ENCODE measurements around the gene SEC24B. TPM values are rescaled to one million over a fixed set of nuclear protein-coding genes. Genes with fewer than 3 reads are reported as not detected.
"Not testable (repeated sequence)": the region's sequence is repeated elsewhere in the genome, so short reads cannot be mapped to it uniquely, and the experiment has no call there.

The SEC24B gene
- total RNA-seq, 1 donor from 2014 or later, result 24.1 TPM

DNA sequence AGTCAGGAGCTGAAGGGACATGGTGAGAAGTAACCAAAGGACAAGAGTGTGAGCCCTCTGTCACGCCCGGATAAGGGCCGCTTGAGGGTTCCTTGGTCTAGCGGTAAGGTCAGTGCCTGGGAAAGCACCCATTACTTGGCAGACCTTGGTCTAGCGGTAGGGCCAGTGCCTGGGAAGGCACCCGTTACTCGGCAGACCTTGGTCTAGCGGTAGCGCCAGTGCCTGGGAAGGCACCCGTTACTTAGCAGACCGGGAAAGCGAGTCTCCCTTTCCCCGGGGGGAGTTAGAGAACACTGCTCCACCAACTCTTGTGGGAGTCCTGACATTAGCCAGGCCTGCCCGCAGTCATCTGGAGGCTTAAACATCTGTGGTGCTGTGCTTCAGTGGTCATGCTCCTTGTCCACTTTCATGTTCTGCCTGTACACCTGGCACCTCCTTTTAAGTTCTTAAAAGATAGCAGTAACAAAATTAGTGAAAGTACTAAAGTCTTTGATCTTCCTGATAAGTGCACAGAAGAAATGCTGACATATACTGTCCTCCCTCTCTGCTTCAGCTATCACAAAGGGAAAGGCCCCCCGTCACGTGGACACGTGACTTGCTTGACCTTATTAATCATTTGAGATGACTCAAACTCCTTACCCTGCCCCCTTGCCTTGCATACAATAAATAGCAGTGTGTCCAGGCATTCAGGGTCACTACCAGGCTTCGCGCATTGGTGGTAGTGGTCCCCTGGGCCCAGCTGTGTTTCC lies 9.3 kb upstream of the SEC24B start:
- no peak for ATAC-seq (ENCODE audit: poor library complexity)
- DNase-seq, result no peak
- intact Hi-C loops (cut with DNase I), result loop anchor here (5.0 kb wide), 3 partner anchors 233 to 553 kb away; partner anchors contain the start of gene GAR1

- DNase-seq (no peak), ATAC-seq (ENCODE audit: poor library complexity) (no peak)
- intact Hi-C loops (cut with DNase I), result no loop called here
Observed at GRCh38 chr4:109425405-109425804, 8.2 kb upstream of the SEC24B start.

GRCh38 chr4:109429545-109429944 lies 4.1 kb upstream of the SEC24B start:
- intact Hi-C loops (cut with DNase I), result no loop called here
- ATAC-seq (ENCODE audit: poor library complexity) (no peak), DNase-seq (no peak)

DNA sequence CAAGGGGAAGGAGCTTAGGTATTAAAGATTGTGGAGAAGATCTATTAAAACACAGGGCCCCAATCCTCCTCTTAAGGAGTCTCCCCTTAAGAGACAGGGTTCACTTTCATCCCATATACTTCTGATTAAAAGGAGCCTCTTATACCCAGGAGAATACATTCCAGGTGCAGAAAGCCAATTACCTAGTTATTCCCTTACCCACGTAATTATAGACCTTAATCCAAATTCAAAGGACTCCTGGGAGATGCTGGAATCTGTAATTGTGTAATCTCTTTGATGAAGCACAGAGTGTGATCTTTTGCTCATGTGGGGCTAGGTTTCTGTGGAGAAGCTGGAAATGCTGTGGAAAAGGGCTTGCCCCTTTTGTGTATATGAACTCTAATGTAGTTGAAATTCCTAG lies 1.4 kb upstream of the SEC24B start:
- DNase-seq (no peak), ATAC-seq (ENCODE audit: poor library complexity) (no peak)
- intact Hi-C loops (cut with DNase I), result loop anchor here (5.0 to 10.0 kb wide), 2 partner anchors 53 to 75 kb away; no protein-coding TSS in a partner anchor

GRCh38 chr4:109432696-109433095 lies 919 bp upstream of the SEC24B start:
- ATAC-seq (ENCODE audit: poor library complexity) (no peak), DNase-seq (no peak)
- intact Hi-C loops (cut with DNase I), result loop anchor here (5.0 to 10.0 kb wide), 2 partner anchors 52 to 75 kb away; no protein-coding TSS in a partner anchor

- intact Hi-C loops (cut with DNase I), result loop anchor here (5.0 to 10.0 kb wide), 2 partner anchors 51 to 73 kb away; no protein-coding TSS in a partner anchor
- DNase-seq, result peak; percentile 64
- ATAC-seq (ENCODE audit: poor library complexity), result peak; percentile 59
Observed at GRCh38 chr4:109434007-109434971, 674 bp downstream of the SEC24B start.

- ATAC-seq (ENCODE audit: poor library complexity), result no peak
- intact Hi-C loops (cut with DNase I), result loop anchor here (10.0 kb wide), 1 partner anchor 49 kb away; no protein-coding TSS in a partner anchor
- no peak for DNase-seq
Observed at GRCh38 chr4:109435635-109436034, 2.0 kb downstream of the SEC24B start.

- intact Hi-C loops (cut with DNase I), result loop anchor here (10.0 kb wide), 1 partner anchor 48 kb away; no protein-coding TSS in a partner anchor
- DNase-seq, result no peak
- ATAC-seq (ENCODE audit: poor library complexity), result no peak
Observed at GRCh38 chr4:109436504-109436903, 2.9 kb downstream of the SEC24B start.

DNA sequence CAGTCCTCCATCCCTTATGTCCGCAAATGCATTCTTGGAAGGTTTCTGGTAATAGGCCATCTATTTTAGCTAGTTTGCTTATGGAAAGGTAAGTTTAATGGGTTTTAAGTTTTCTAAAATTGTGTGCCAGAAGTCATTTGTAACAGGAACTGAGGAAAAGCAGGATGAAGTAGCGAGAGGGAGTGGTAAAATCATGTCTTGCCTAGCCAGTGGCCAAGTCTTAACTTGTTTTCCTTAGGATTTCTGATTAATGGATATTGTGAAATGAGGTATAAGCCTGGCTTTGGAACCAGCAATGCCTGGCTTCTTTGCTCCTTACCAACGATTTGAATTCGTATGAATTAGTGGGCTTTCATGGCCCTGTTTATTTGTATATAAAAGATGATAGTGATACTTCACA lies 7.3 kb downstream of the SEC24B start:
- intact Hi-C loops (cut with DNase I), result no loop called here
- no peak for DNase-seq
- ATAC-seq (ENCODE audit: poor library complexity), result no peak

GRCh38 chr4:109441862-109442458 lies 8.3 kb downstream of the SEC24B start:
- ATAC-seq (ENCODE audit: poor library complexity) (no peak), DNase-seq (no peak)
- intact Hi-C loops (cut with DNase I), result no loop called here

DNA sequence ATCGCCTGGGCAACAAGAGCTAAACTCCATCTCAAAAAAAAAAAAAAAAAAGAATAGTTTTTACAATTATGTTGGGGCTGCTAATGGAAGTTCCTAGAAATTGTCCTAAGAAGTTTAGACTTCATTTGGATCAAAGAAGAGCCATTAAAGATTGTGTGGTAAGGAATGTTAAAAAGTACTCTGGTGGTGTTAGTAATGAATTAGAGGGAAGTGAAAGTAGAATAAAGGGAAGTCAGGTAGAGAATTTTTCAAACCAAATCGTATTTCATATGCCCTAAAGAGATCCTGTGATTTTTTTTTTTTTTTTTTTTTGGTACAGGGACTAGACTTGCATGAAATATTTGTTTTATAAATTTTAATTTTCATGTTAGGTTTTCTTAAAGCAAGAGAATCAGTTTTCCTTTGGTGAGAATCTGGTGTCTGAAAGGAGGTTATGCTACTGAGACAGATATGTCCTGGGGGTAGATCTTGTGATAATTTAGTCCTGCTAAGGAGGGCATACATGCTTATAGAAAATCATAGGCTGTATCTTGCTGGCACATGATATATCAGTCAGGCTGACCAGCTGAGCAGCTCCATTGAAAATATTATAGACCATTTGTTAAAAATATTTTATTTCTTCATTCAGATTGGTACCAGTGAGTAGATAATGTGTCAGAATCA lies 10.7 kb downstream of the SEC24B start:
- no peak for DNase-seq
- intact Hi-C loops (cut with DNase I), result no loop called here
- ATAC-seq (ENCODE audit: poor library complexity), result no peak

- ATAC-seq (ENCODE audit: poor library complexity), result no peak
- intact Hi-C loops (cut with DNase I), result no loop called here
- DNase-seq, result no peak
Observed at GRCh38 chr4:109447278-109447677, 13.7 kb downstream of the SEC24B start.

- intact Hi-C loops (cut with DNase I), result no loop called here
- ATAC-seq (ENCODE audit: poor library complexity) (no peak), DNase-seq (no peak)
Observed at GRCh38 chr4:109451544-109452273, 18.1 kb downstream of the SEC24B start.

GRCh38 chr4:109453110-109453509 lies 19.5 kb downstream of the SEC24B start:
- intact Hi-C loops (cut with DNase I); ATAC-seq (ENCODE audit: poor library complexity): not testable (repeated sequence)

DNA sequence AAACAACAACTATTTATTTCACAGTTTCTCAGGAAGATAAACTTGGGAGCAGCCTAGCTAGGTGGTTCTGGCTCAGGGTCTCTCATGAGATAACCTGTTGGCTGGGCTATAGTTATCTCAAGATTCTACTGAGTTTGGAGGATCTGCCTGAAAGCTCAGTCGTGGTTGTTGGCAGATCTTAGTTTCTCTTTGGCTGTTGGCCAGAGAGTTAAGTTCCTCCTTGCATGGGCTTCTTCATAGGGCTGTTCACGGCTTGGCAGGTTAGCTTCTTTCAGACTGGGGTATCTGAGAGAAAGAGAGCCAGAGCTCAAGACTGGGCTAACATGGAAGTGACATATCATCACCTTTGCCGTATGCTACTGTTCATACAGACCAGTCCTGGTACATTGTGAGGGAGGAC lies 28.7 kb downstream of the SEC24B start:
- intact Hi-C loops (cut with DNase I), result no loop called here
- DNase-seq (no peak), ATAC-seq (ENCODE audit: poor library complexity) (peak; percentile 40)

More at GRCh38 chr4:109453110-109453509, 19.5 kb downstream of the SEC24B start:
- DNase-seq, result not testable (repeated sequence)

DNA sequence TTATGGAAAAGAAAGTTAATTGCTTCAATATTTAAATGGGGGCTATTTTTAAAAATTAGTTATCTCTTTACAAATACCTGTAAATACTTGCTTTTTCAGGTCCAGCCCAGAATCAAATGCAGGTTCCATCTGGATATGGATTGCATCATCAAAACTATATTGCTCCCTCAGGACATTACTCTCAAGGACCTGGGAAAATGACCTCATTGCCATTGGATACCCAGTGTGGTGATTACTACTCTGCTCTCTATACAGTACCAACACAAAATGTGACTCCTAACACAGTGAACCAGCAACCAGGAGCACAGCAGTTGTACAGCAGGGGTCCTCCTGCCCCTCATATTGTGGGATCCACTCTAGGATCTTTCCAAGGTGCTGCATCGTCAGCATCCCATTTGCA lies 29.2 kb downstream of the SEC24B start:
- no peak for ATAC-seq (ENCODE audit: poor library complexity)
- intact Hi-C loops (cut with DNase I), result no loop called here

GRCh38 chr4:109465069-109465468 lies 31.5 kb downstream of the SEC24B start:
- DNase-seq, result no peak
- intact Hi-C loops (cut with DNase I), result no loop called here
- peak; percentile 82 for ATAC-seq (ENCODE audit: poor library complexity)

More for the DNA sequence above, 29.2 kb downstream of the SEC24B start:
- no peak for DNase-seq

DNA sequence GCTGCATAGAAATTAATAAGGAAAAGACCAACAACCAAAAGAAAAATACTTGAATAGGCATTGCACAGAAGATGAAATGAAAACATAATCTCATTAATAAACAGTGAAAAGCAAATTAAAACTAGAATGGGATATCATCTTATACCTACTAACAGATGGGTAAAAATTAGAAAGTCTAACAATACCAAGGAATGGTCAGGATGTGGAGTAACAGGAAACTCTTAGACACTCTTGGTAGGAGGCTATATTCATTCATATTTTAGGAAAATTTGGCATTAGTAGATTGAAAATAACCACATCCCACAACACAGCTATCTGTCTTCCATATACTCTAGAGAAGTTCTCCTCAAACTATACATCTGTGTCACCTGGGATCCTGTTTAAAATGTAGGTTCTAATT lies 36.3 kb downstream of the SEC24B start:
- intact Hi-C loops (cut with DNase I), result no loop called here
- ATAC-seq (ENCODE audit: poor library complexity) (no peak), DNase-seq (no peak)

Data from Right ventricle myocardium superior (tissue), 1 donor.